HG03342 (cell line): ENCODE data around the gene KCNQ1.

Experiments used
- ATAC-seq: cut with Tn5 transposase; IDR thresholded peaks from one replicate; pipeline ENCODE4 v1.9.1; 2021; ENCODE audit warnings: mild to moderate bottlenecking, moderate library complexity; ENCODE audit not compliant: unreplicated experiment

The KCNQ1 gene

DNA sequence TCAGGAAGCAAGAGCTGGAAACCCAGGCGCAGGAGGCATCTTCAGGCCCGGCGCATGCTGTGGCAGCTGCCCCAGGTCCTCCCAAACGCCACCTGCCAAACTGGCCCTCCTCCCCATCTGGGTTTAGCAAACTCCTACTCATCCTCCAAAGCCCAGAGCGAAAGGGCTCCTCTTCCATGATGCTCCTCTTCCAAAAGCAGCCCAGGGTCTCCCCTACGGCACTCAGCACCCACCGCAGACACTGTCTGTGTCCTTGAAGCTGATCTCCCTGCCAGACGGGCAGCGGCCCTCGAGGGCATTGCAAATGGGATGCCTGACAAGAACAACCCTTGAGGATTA lies 414.9 kb downstream of the KCNQ1 start:
- ATAC-seq = no peak

DNA sequence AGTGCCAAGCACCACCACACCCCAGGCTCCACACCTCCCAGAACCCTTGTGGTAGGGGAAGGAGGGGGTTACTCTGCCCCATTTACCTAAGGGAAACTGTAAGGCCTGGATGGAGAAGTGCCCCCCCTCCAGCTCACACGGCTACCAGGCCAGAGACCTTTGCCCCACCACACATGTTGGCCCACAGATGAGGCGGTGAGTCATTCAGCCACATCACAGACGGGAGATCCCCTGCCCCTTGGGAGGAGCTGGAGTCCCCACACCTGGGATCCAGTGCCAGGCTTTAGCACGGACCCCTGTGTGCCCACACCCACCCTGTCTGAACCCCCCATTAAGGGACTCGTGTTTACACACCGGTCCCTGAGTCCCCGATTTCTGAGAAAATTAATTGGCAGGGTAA lies 415.8 kb downstream of the KCNQ1 start:
- no peak for ATAC-seq

DNA sequence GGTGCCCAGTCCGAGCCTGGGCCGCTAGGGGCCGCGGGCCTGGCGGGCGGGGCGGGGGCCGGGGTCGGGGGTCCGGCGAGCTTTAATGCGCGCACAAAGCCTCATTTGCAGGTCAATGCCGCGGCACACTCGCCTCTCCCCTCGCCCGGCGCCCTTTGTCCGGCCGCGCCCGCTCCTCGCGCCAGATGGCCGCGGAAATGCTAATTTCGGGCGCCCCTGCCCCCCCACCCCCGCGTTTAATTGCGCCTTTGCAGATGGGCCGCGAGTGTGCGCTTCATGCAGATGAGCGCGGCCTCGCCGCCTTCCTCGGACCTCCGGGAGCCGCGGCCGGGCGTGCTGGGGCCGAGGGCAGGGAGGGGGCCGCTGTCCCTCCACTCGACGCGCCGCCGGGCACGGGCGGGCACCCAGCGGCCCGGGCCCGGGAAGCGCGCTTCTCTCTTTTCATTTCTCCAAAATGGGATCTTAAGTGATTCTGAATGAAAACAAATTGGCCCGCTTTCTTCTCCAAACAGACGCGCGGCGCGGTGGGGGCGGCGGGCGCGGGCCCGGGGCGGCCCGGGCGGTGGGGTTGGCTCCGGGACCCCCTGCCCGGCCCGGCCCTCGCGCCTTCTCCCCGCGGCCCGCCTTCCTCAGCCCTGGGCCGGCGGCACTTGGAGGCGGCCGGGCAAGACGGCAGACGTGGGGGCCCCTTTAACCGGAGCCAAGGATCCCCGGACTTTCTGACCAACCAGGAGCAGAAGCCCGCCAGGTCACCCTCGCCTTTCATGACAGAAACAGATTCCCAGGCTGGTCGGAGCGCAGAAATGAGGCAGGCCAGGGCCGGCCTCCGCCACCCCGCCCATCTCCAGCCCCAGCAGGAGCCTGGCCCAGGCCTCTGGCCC lies 417.8 kb downstream of the KCNQ1 start:
- ATAC-seq = no peak

DNA sequence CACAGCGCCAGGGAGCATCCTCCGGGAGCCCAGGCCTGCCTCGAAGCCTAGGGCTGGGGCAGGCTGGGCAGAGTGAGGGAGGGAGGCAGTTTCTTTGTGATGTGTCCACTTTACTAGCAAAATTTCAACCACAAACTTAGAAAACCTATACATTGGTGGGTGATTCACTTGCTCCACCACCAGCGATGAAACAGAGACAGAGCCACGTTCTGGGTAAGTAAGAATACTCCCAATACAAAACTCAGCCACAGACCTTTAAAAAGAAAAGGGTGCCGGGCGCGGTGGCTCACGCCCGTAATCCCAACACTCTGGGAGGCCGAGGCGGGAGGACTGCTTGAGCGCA lies 418.4 kb downstream of the KCNQ1 start:
- ATAC-seq = no peak

DNA sequence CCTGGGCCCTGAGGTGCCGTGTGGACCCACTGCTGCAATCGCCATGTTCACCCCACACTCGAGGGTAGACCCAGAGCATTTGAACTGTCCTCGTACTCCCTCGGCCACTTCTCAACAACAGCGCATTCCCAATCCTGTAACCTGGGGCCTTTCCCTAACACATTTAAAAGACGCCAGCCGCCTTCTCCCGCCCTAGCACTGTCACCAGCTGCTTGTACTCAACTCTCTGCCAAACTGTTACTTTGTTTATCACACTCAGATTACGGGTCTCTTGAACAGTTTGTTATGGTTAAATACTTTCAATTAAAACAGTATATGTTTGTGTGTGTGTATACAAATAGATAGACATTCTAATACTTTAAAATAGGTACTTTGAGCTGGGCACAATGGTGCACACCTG lies 420.1 kb downstream of the KCNQ1 start:
- no peak for ATAC-seq

DNA sequence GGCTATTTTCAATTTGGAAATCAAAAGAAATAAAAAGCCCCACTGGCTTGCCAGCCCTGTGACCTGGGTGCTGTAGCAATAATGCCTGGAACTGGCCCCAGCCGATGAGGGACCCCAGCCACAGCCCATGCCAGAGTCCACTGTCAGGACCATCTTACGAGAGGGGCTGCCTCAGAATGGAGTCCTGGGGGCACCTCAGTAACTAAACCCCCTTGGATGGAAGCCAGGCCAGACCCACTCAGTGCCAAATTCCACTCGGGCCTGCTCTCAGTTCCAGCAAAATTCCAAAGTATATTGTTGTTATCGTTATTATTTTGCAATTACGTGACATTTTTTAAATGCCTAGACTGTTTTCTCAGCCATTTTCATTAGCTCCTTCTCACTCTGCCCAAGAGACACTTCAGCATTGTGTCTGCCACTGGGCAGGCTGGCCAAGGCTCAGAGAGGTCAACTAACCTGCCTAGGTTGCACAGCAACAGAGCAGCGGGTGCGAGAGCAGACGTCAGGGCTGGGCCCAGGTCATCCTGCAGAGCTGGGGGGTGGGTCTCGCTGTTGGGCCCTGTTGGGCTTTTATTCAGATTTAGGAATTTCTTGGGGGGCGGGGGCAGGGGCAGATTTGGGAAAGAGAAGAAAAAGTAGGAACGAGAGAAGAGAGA lies 421.2 kb downstream of the KCNQ1 start:
- ATAC-seq = no peak

DNA sequence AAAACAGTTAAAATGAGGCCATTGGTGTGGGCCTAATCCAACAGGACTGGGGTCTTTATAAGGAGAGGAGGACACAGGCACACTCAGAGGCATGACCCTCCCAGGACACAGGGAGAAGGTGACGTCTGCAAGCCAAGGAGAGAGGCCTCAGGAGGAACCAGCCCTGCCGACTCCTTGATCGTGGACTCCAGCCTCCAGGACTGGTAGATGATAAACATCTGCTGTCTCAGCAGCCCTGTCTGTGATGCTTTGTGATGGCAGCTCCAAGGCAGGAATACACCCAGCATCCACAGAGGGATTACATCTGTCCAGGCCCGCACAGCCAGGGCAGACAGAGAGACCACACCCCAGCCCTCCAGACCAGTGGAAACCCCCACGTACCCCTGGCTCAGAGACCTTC lies 422.3 kb downstream of the KCNQ1 start:
- ATAC-seq = no peak

DNA sequence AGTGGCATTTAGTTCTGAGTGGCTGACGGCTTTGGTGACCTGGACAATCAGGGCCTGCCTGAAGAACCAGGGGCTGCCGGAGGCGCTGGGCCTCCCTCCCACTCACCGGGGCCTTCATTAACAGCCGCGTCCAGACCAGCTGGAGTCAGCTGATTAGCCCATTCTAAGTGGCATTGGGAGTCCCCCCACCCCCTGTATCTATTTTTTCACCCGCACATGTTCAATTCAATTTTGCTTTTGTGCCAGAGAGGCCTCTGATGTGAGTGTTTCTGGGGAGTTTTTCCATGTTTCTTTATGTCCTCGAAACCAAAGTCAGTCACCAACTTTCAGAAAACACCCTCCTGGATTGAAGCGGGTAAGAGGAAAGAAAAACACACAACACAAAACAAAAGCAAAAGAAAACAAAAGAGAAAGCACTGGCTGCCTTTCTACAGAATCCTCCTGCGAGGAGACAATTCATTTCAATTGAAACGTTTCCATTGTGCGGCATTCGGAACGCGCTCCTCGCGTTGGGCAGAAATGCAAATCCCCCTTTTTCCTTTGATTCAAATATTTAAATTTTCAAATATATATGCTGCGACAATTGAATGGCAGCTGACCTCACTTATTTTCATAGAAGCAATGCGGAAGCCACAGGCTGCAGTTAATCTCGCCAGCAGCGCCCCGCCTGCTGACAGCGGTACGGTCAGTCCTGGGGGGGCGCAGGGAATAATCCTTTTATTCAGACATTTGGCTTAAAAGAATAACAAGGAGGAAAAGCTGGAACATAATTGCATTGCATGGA lies 423.1 kb downstream of the KCNQ1 start:
- ATAC-seq = no peak

DNA sequence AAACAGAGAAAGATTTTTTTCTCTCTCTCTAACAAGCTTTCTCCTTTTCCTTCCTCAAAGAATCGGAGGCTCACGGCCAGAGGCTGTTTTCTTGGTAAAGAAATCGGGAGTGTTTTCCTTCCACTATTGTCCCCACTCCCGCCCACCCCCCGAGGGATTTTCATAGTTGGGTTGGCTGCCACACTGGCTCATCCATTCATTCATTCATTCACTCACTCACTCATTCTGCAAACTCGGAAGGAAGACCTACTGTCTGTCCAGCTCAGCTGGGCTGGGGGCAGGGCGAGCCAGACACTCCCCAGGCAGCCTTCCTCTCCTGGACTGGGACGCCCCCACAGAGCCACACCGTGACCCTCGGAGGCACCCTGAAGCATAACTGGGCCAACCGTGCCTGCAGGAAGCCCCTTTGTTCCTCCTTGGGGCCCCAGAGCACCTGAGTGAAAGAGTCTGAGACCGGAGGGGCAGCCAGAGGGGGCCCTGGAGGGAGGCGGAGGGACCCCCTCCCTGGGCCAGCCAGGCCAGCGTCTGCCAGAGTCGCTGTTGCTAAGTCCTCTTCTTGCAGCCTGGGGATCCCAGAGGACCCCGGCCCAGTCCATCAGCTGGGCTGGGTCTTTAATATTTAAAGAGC lies 423.8 kb downstream of the KCNQ1 start:
- no peak for ATAC-seq

DNA sequence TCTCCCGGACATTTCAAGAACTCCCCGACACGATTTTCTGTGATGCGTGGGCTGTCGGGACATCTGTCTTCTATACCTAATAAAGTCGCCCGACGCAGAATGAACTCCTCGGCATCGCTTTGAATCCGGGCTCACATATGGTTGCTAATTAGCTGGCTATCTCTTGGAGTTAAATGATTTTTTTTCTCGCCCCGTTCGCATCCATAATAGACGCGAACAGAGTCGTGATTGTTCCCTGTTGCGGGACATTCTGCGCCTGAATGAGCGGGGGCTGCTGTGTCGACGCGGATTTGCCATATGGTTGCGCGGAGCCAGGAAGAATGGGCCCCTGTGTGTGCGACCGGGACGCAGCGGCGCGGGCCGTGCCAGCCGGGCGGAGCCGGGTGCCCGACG lies 424.3 kb downstream of the KCNQ1 start:
- ATAC-seq = no peak

DNA sequence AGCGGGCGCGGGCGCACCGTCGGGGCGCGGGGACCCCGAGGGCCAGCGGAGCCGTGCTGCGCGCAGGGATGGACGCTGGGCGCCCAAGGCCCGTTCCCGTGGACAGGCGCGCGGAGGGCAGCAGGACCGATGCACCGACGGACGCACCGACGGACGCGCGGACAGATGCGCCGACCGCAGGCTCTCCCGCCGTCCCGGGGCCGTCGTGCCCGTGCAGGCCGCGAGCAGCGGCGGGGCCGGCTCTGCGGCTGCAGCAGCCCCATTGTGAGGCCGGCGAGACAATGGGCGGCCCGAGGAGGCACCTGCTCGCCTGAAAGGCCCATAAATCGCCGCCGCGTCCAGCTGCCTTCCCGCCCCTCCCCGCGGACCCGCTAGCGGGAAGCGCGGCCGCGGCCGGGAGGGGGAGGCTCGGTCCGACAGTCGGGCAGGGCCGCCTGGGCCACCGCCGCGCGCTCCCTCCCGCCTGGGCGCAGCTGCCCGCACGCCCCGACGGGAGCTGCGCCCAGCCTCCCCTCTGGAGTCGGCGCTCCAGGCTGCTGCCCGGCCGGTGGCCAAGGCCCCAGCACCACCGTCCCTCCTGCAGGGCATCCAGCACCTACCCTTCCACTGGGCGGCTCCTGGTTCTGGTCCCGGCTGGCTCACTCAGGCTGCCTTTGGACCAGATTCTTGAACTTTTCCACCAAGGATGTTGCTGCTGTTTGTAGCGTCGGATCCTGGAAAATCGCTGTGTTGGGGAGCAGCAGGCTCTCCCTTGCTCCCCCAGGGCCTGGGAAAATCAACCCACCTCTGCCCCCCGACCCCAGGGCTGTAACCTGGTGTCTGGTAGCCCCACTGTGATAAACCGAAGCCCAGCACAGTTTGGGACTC lies 425.0 kb downstream of the KCNQ1 start:
- ATAC-seq = no peak

DNA sequence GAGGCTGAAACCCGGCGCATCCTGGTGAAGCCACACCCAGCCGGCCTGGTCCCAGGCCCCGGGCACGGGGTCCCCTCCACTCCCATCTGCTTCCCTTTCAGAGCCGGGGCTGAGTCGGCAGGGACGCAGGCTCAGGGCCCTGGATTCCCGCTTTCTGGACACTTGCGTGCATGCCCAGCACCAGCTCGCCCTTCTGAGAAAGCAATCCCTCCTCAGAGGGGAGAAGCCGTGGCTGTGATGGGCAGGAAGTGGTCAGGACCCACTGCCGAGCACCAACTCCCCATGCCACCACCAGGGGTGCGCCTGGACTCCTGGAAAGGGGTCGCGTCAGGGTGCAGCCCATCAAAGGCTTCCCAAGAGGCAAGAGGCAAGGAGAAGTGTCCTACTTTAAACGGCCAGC lies 425.7 kb downstream of the KCNQ1 start:
- no peak for ATAC-seq

DNA sequence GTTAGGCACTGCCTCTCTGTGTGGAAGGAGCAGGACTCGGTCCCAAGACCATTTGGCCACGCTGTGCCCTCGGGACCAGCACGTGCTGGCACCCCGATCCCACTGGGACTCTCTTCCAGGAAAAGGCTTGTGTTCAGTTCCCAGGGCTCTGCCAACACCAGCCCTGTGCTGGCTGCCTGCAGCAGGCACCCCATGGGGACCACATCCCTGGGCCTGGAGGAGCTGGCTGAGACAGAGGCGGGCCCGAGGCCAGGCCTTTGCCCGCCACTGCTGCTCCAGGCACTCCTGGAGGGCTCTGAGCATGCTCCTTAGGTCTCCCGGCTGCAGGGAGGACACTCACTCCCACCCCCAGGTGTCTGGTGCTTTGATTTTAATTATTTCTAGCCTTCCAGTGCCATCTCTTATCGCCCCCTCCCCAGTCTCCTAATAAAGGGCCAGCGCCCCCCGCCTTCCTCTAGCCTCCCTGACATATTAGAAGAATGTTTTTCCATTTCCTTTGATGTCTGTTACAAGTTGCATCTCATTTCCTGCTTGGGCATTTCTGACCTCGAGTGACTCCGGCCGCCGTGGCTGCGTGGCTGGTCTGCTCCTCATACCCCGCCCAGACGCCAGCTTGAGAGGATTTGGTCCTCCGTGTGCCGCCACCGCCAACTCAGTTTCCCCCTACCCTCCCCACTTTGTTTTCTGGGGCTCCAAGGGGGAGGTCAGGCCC lies 426.3 kb downstream of the KCNQ1 start:
- ATAC-seq = no peak

DNA sequence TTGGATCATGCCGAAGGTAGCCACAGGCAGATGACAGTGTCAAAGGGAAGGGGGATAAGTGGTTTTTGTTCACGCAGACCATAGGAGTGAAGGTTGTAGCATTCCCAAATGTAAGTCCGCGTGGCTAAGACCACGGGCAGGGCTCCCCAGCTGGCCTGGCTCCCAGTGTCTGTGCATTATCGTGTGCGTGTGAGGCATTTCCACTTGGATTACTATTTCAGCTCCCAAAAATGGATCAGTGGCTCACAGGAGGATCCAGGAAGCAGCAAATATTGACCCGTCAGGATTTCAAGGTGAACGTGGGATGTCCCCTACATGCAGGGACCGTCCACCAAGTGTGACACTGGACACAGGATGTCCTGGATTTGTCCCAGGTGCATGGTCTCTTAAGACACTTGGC lies 430.2 kb downstream of the KCNQ1 start:
- no peak for ATAC-seq

DNA sequence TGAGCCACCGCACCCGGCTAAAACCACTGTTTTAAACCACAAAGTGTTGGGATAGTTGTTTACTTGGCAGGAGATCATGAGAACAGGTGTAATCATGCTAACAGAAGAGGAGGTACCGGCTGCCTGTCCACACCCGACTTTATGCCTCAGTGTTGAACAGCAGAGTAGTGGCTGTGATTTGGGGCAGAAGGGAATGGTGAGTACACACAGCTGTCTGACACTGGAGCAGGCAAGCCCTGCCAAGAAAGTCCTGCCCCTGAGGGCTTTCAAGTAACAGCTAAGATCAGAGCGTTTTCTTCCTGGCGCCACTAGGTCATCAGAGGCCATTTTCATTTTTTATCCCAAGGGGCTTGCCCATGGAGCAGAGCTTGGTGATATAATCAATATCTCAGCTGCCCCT lies 432.7 kb downstream of the KCNQ1 start:
- ATAC-seq = no peak

DNA sequence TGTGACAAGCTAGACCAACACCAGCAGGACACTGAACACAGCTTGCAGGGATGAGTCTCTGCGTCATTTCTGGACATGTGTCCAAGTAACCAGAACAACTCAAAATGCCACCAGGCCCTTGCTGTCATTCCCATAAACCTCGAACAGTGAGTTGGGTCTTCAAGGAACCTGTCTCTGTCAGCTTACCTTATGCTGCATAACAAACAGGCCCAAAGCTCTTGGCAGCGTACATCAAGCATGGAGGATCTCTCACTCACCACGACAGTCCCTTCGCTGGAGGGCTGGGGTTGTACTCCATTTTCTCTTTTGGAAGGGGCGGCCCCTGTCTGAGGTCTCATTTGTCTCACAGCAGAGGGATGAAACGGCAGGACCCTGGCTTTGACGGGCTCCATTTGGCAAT lies 434.0 kb downstream of the KCNQ1 start:
- no peak for ATAC-seq

DNA sequence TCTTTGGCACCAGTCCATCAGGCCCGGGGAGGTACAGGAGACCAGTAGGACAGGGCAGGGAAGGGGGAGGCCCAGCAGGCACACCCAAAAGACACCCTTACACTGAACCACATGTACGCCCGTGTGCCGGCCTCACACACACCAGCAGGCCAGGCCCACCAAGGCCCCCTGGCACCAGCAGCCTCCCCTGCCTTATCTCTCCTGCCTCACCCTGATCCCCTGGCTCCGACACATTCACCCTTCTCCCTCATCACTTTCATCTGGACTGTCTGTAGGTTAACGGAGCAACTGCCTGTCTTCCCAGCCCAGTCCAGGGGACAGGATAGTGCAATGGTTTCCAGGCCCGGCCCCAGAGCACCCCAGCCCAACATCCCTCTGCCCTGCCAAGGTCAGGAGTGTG lies 435.8 kb downstream of the KCNQ1 start:
- ATAC-seq = no peak

DNA sequence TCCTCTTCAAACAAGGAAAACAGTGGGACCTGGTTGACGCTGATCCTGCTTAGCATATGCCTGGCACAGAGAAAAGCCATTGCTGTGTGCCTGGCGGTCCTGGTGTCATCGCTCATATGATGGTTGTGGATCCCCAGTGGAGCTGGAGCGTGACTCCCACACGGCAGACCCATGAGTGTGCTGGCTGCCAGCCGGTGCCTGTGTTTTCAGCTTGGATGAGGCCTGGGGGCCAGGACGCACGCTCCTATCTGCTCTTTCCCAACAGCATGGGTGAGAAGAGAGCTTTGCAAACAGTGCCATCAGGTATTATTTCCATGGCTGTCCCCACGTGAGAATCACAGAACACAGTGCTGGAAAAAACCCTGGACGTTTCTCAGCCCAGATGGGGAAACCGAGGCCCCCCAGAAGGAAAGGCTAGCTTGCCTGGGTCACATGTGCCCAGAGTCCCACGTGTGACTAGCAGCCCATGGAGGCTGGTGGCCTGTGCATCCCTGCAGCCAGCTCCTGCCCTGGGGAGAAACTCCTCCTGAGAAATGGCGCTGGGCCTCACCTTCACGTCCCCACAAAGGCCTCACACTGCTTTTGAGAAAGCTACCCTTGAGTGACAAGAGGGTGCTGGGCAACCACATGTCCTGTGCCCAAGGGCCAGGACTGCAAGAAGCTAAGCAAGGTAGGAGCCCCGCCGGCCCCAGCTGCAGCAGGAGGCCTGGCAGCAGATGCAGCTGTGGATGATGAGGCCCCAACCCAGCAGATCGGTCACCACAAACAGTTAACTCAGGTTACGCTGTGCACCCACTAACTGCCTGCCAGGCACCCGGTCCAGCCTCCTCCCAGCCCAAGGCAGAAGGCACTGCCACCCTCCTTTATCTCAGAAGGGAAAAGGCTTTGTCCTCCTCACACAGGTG lies 436.5 kb downstream of the KCNQ1 start:
- no peak for ATAC-seq

DNA sequence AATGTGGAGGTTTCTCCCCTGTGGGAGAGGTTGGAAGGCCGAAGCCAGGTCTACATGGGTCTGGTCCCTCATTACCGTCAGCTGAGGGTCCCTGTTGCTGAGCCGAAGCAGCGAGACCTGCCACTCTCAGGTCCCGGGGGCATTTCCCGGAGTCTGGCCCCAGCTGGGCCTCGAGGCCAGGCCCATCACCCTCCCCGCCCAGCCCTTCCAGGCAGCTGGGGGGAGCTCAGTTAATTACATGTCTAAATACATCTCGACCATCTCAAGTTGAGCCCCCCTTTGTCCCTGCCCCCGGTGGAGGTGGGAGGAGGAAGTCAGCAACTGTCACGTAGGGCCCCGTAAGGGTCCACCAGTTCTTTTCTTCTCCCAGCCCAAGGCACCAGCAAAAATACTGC lies 437.2 kb downstream of the KCNQ1 start:
- no peak for ATAC-seq
